ENCODE data around the gene DHRS1. TPM values are rescaled to one million over a fixed set of nuclear protein-coding genes. Genes with fewer than 3 reads are reported as not detected.
A peak's percentile ranks its signal among the peaks of the same experiment; 100 is the strongest.

Gene DHRS1
- total RNA-seq (2021; ENCODE audit: unreplicated experiment), result 8.9 TPM
- polyA plus RNA-seq (2012; ENCODE audit: insufficient read length), result 15.0 TPM
- Bru-seq, nascent RNA, result percentile 48 among the genes with signal in this experiment
- percentile 53 among the genes with signal in this experiment for BruChase-seq, experiment 1, labeled RNA remaining after a 2-hour chase
- BruChase-seq, experiment 2, labeled RNA remaining after a 6-hour chase, result percentile 49 among the genes with signal in this experiment
- long read RNA-seq, transcript DHRS1-201 (9 exons, 1,480 nt), result minor isoform, 10 of 27 reads
- long read RNA-seq, transcript DHRS1-205 (1 exons, 528 nt), result major isoform, 13 of 27 reads
- long read RNA-seq, partial matches to known transcripts, result 0 of 27 reads
- long read RNA-seq, other reads (novel, unspliced or antisense), result 4 of 27 reads

- POLR2A ChIA-PET, result interaction anchor here (0.6 to 0.7 kb wide), 3 partner anchors 52 to 1430 kb away, joined by 3 to 10 read pairs (median 4); partner anchors contain the start of gene TINF2
- H3K36me3 ChIP-seq (ENCODE audit: control insufficient read depth, insufficient read depth, low read length), result peaks cover 9% of the 10 kb centered on the region; the same call in 1 of the 2 replicates
- CTCF ChIA-PET, result interaction anchor here (0.5 to 1.6 kb wide), 3 partner anchors 44 to 84 kb away, joined by 3 to 6 read pairs (median 3); partner anchors contain the start of genes MDP1 and TINF2
- H3K27ac ChIP-seq (ENCODE audit: low read length), result peak within 1 kb of the TSS; percentile 77
- in situ Hi-C loops (cut with HindIII; ENCODE audit: low pct_unique_long_range_greater_than_20kb, low sequenced_read_pairs), result no loop called here
- ATAC-seq, result peak; percentile 87
- TSS peak; percentile 70 for BruUV-seq (replicated peaks)
- no peak for TF ChIP-seq REST (IDR thresholded peaks at IDR 0.05; ENCODE audit: insufficient read depth in 1 of 2, low read depth in 2 of 2, low read length in 1 of 2)
- peak; percentile 95; the same call in 1 of the 2 replicates for TF ChIP-seq SIN3A (IDR thresholded peaks at IDR 0.05; ENCODE audit: borderline replicate concordance, insufficient read depth, low read depth, low read length)
- TF ChIP-seq POLR2AphosphoS5 (IDR thresholded peaks at IDR 0.05; ENCODE audit: low read depth, low read length), result peak; percentile 75
- no peak for TF ChIP-seq CTCF (IDR thresholded peaks at IDR 0.05)
- TF ChIP-seq TCF7L2 (IDR thresholded peaks at IDR 0.05; ENCODE audit: low read depth, low read length), result no peak
- no peaks in the 10 kb centered on the region for H3K9me3 ChIP-seq (ENCODE audit: control insufficient read depth, insufficient read depth, low read depth, low read length)
- DNase-seq (ENCODE audit: low read depth, low spot score), result peak; percentile 46
- peaks cover 7% of the 10 kb centered on the region; the same call in 1 of the 2 replicates for H3K4me1 ChIP-seq (ENCODE audit: control insufficient read depth, insufficient read depth, low read length)
- peak within 1 kb of the TSS; percentile 89 to 92 for H3K4me3 ChIP-seq (ENCODE audit: low read depth in 2 of 2, low read length in 2 of 2)
- intact Hi-C loops (cut with micrococcal nuclease; ENCODE audit: unreplicated experiment), result no loop called here
- no peaks in the 10 kb centered on the region for H3K27me3 ChIP-seq (ENCODE audit: control insufficient read depth, insufficient read depth, low read length)
Measured at GRCh38 chr14:24299255-24300191, at the start of gene DHRS1, which contains the start of gene NOP9. TSS of gene DHRS1 (minus strand) at chr14:24299780. CDS start at chr14:24299106, 674 bp downstream. TSS of gene NOP9 (plus strand) at chr14:24299850. CDS start at chr14:24299955, 105 bp downstream.

GRCh38 chr14:24348186-24348585 is 48.6 kb upstream of the DHRS1 start:
- no peak overlapping the region for H3K27ac ChIP-seq (ENCODE audit: low read length)
- no peak overlapping the region for H3K4me3 ChIP-seq (ENCODE audit: low read depth in 2 of 2, low read length in 2 of 2)
- intact Hi-C loops (cut with micrococcal nuclease; ENCODE audit: unreplicated experiment) (no loop called here), in situ Hi-C loops (cut with HindIII; ENCODE audit: low pct_unique_long_range_greater_than_20kb, low sequenced_read_pairs) (no loop called here)
- H3K27me3 ChIP-seq (ENCODE audit: control insufficient read depth, insufficient read depth, low read length), result no peaks in the 10 kb centered on the region
- POLR2A ChIA-PET, result no interaction called here
- TF ChIP-seq REST (IDR thresholded peaks at IDR 0.05; ENCODE audit: insufficient read depth in 1 of 2, low read depth in 2 of 2, low read length in 1 of 2) (no peak), CTCF (IDR thresholded peaks at IDR 0.05) (no peak), SIN3A (IDR thresholded peaks at IDR 0.05; ENCODE audit: borderline replicate concordance, insufficient read depth, low read depth, low read length) (no peak), TCF7L2 (IDR thresholded peaks at IDR 0.05; ENCODE audit: low read depth, low read length) (no peak), POLR2AphosphoS5 (IDR thresholded peaks at IDR 0.05; ENCODE audit: low read depth, low read length) (no peak)
- H3K9me3 ChIP-seq (ENCODE audit: control insufficient read depth, insufficient read depth, low read depth, low read length), result no peaks in the 10 kb centered on the region
- CTCF ChIA-PET, result interaction anchor here (0.6 kb wide), 2 partner anchors 12 to 15 kb away, joined by 6 to 7 read pairs; no protein-coding TSS in a partner anchor
- H3K4me1 ChIP-seq (ENCODE audit: control insufficient read depth, insufficient read depth, low read length), result no peaks in the 10 kb centered on the region
- no peaks in the 10 kb centered on the region for H3K36me3 ChIP-seq (ENCODE audit: control insufficient read depth, insufficient read depth, low read length)
- no peak for ATAC-seq
- BruUV-seq (replicated peaks), result no TSS peak
- DNase-seq (ENCODE audit: low read depth, low spot score), result no peak

All from Panc1 (cell line).